GM18508 (cell line): ENCODE results near the gene PSORS1C2.

Source experiments
- ATAC-seq: cut with Tn5 transposase; IDR thresholded peaks from one replicate; pipeline ENCODE4 v1.9.1; 2021; ENCODE audit warnings: moderate number of reproducible peaks; ENCODE audit not compliant: insufficient read depth, unreplicated experiment

Gene PSORS1C2

GRCh38 chr6:31143148-31143547 is 4.3 kb upstream of the PSORS1C2 start:
- ATAC-seq: no peak

- no peak for ATAC-seq
These were observed 3.5 kb upstream of the PSORS1C2 start for GRCh38 chr6:31142361-31142761.

DNA sequence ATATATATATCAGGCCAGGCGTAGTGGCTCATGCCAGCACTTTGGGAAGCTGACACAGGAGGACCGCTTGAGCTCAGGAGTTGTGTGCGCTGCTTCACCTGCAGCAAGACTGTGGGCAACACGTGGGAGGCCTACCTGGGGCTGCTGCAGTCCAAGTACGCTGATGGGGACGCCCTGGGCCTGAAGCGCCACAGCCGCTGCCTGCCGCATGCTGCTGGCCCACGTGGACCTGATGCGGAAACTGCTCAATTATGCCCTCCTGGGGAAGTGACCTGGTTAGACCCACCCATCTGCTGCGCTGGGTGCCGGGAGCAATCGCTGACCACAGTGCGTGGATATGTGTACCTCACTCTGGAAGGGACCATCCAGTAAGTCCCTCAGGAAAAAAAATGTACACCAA is 1.8 kb upstream of the PSORS1C2 start:
- no peak for ATAC-seq

- ATAC-seq: no peak
These were observed 733 bp upstream of the PSORS1C2 start for GRCh38 chr6:31139599-31139998.

- ATAC-seq: no peak
These were observed 3.2 kb downstream of the PSORS1C2 start for GRCh38 chr6:31135710-31136109.

- ATAC-seq: no peak
These were observed 6.1 kb downstream of the PSORS1C2 start for GRCh38 chr6:31132806-31133205.

- ATAC-seq: no peak
These were observed 7.3 kb downstream of the PSORS1C2 start for GRCh38 chr6:31131595-31131994.

- ATAC-seq: no peak
These were observed 8.1 kb downstream of the PSORS1C2 start for GRCh38 chr6:31130751-31131150.

- no peak for ATAC-seq
These were observed 9.7 kb downstream of the PSORS1C2 start for GRCh38 chr6:31129130-31129529.

- no peak for ATAC-seq
These were observed 10.7 kb downstream of the PSORS1C2 start for GRCh38 chr6:31128093-31128676.

- no peak for ATAC-seq
These were observed 12.3 kb downstream of the PSORS1C2 start for GRCh38 chr6:31126396-31127175.

DNA sequence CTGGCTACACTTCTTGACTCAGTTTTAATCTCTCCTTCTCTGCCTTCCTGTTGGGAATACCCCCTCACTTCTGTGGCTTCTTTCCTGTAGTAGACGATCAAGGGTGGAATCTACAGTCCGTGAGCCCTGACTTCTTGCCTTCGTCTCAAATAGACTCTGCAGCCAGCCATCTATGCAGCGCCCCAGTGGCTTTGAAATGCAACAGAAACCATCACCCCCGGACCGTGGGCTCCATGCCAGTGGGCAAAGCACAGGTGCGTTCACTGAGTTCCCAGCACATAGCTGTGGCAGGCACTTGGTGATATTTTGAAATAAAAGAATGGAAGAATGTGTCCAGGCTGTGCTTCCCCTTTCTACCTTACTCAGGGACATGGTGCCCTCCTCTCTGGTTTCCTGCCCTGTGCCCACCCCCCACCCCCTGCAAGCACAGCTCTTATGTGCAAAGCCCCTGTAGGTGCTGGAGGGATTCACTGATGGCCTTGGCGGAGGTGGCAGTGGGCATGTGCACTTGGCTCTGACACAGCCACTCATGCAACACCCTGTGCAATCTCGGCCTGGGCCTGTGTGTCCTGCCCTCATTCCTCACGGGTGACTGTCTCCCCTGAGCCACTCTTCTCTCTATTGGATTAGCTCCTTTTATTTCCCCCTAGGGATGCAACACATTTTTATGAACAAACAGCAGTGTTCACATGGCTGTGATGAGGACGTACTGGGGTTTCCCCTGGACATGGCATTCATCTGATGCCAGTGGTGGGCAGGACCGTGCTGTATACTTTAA is 13.1 kb downstream of the PSORS1C2 start:
- ATAC-seq: no peak

- ATAC-seq: no peak
These were observed 13.7 kb downstream of the PSORS1C2 start for GRCh38 chr6:31125162-31125561.

GRCh38 chr6:31122791-31123706 is 15.8 kb downstream of the PSORS1C2 start:
- no peak for ATAC-seq

GRCh38 chr6:31121131-31121790 is 17.6 kb downstream of the PSORS1C2 start:
- ATAC-seq: no peak

DNA sequence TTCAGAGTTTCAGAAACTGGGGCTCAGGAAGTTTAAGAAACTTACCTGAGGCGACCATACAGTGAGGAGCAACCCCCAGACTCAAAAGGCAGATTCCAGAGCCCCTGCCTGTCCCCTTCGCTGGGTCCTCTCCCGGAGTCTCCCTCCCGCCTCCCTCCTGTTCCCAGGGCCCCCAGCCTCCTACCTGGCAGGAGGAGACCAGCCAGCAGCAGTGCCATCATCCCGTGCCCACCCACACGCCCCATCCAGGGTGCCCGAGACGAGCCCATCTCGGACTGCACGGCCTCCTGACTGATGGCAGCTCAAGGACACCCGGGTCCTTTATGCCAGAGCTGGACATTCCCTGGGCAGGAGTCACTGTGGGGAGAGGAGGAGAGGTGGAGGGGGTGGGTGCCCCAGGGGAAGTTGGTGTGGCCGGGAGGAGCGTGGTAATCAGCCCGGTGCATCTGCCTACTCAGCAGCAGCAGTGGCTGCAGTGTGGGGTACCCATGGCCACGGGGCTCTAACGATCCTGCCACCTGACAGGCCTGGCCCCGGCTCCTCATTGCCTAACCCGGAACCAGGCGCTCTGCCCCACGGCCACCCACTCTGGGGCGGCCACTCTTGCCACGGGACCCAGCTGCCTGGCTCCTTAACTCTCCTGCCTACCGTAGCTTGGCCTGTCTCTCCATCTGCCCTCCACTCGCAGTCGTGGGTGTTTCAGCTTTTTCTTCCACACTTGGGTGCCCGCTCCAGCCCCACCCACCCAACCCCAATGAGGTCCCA is 18.5 kb downstream of the PSORS1C2 start, which contains the start of gene CDSN:
TSS of gene CDSN (minus strand) at position 296 of the 765 bp plus-strand sequence. CDS start at position 269, 27 bp downstream.
- no peak for ATAC-seq

GRCh38 chr6:31118178-31118577 is 20.7 kb downstream of the PSORS1C2 start:
- no peak for ATAC-seq

- no peak for ATAC-seq
These were observed 22.0 kb downstream of the PSORS1C2 start for GRCh38 chr6:31116661-31117385.
